ENCODE results near the gene TCERG1L.

The TCERG1L gene

DNA sequence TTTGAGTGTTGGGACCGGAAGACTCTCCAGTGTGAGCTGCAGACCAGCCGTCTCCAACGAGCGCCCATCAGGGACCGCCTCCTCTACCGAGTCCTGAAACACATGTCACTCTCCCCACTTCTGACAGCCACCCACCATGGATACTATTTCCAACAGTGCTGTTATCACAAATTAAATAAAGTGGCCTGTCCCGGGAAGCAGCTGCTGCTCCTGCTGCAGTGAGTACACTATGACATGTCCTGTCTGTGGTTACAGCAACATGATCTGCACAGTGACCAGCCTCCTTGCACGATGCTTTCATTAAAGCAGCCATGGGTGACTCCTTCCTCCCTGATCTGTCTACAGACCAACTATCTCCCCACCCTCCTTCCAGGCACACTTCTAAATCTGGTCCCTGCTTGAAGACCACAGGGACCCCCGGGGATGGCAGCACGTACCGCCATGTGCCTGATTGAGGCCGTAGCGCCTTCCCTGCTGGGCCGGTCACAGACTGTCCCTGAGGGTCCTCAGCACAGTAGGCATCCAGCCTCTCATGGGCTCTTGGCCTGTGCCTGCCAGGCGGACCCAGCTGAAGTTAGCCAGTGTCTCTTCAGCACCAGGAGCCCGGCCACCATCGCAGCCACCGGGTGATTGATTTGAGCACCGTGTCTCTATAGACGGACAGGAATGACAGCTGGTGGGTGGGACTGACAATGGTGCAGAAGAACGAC lies 58.8 kb downstream of the TCERG1L start:
- H3K9me3 ChIP-seq (ENCODE audit: insufficient read depth, low read length) = no peaks in the 10 kb centered on the region
- no peaks in the 10 kb centered on the region for H3K79me2 ChIP-seq (ENCODE audit: insufficient read depth, low read length)
- H3K4me2 ChIP-seq (ENCODE audit: low read depth, low read length, poor library complexity, severe bottlenecking) = no peak overlapping the region
- no peak overlapping the region for H3K27ac ChIP-seq (ENCODE audit: low read depth, low read length)
- TF ChIP-seq CTCF (IDR thresholded peaks at IDR 0.05; ENCODE audit: insufficient read depth, low read length, poor library complexity, severe bottlenecking) = no peak
- TF ChIP-seq EZH2phosphoT487 (conservative IDR thresholded peaks at IDR 0.05; ENCODE audit: low read length) = no peak
- no peak overlapping the region for H2AFZ ChIP-seq (ENCODE audit: low read depth, low read length, severe bottlenecking)
- no peak overlapping the region for H3K4me3 ChIP-seq (ENCODE audit: insufficient read depth, low read length, poor library complexity, severe bottlenecking)
- H3K36me3 ChIP-seq (ENCODE audit: low read length) = no peaks in the 10 kb centered on the region
- H3K9ac ChIP-seq (ENCODE audit: low read length) = no peak overlapping the region
- no peaks in the 10 kb centered on the region for H4K20me1 ChIP-seq (ENCODE audit: low read depth, low read length)
- no peaks in the 10 kb centered on the region for H3K9me2 ChIP-seq (replicated peaks; ENCODE audit: insufficient read depth, low read length)
- H3F3A ChIP-seq (ENCODE audit: insufficient read depth) = no peaks in the 10 kb centered on the region
- no peaks in the 10 kb centered on the region for H3K27me3 ChIP-seq (ENCODE audit: low read length)

DNA sequence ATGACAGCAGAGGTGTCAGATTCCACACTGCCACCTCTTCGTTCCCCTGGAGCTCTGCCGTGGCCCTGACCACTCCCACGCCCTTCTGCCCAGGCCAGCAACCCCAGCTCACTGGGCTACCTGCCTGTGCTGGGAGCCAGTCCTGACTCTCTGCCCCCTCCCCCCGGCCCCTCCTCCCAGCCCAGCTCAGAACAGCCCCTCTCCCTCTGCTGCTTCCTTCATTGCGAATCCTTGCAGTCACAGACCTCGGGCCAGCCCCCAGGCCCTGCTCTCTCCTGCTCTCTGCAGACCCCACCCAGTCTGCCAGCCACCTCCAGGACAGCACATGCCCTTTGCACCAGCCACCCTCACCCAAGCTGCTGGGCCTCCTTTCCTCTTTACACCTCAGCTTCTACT lies 60.4 kb downstream of the TCERG1L start:
- Histone ChIP-seq H3K9me2 (replicated peaks; ENCODE audit: insufficient read depth, low read length) (no peaks in the 10 kb centered on the region), H3K4me3 (ENCODE audit: insufficient read depth, low read length, poor library complexity, severe bottlenecking) (no peak overlapping the region), H2AFZ (ENCODE audit: low read depth, low read length, severe bottlenecking) (no peak overlapping the region), H3K79me2 (ENCODE audit: insufficient read depth, low read length) (no peaks in the 10 kb centered on the region), H3K9me3 (ENCODE audit: insufficient read depth, low read length) (no peaks in the 10 kb centered on the region), H3K36me3 (ENCODE audit: low read length) (no peaks in the 10 kb centered on the region), H3F3A (ENCODE audit: insufficient read depth) (no peaks in the 10 kb centered on the region), H3K27me3 (ENCODE audit: low read length) (no peaks in the 10 kb centered on the region), H3K27ac (ENCODE audit: low read depth, low read length) (no peak overlapping the region), H3K9ac (ENCODE audit: low read length) (no peak overlapping the region), H4K20me1 (ENCODE audit: low read depth, low read length) (no peaks in the 10 kb centered on the region), H3K4me2 (ENCODE audit: low read depth, low read length, poor library complexity, severe bottlenecking) (no peak overlapping the region)
- TF ChIP-seq CTCF (IDR thresholded peaks at IDR 0.05; ENCODE audit: insufficient read depth, low read length, poor library complexity, severe bottlenecking) (no peak), EZH2phosphoT487 (conservative IDR thresholded peaks at IDR 0.05; ENCODE audit: low read length) (no peak)

GRCh38 chr10:131250454-131251145 lies 60.9 kb downstream of the TCERG1L start:
- Histone ChIP-seq H3K4me2 (ENCODE audit: low read depth, low read length, poor library complexity, severe bottlenecking) (no peak overlapping the region), H3K9ac (ENCODE audit: low read length) (no peak overlapping the region), H3K27ac (ENCODE audit: low read depth, low read length) (no peak overlapping the region), H3K9me2 (replicated peaks; ENCODE audit: insufficient read depth, low read length) (no peaks in the 10 kb centered on the region), H3K9me3 (ENCODE audit: insufficient read depth, low read length) (no peaks in the 10 kb centered on the region), H3K4me3 (ENCODE audit: insufficient read depth, low read length, poor library complexity, severe bottlenecking) (no peak overlapping the region), H4K20me1 (ENCODE audit: low read depth, low read length) (no peaks in the 10 kb centered on the region), H2AFZ (ENCODE audit: low read depth, low read length, severe bottlenecking) (no peak overlapping the region), H3K36me3 (ENCODE audit: low read length) (no peaks in the 10 kb centered on the region), H3K27me3 (ENCODE audit: low read length) (no peaks in the 10 kb centered on the region), H3K79me2 (ENCODE audit: insufficient read depth, low read length) (no peaks in the 10 kb centered on the region), H3F3A (ENCODE audit: insufficient read depth) (no peaks in the 10 kb centered on the region)
- TF ChIP-seq EZH2phosphoT487 (conservative IDR thresholded peaks at IDR 0.05; ENCODE audit: low read length) (no peak), CTCF (IDR thresholded peaks at IDR 0.05; ENCODE audit: insufficient read depth, low read length, poor library complexity, severe bottlenecking) (no peak)

All from SU-DHL-6 (cell line).